HFFc6 (cell line): ENCODE data around the gene MTURN. TPM values are rescaled to one million over a fixed set of nuclear protein-coding genes. Genes with fewer than 3 reads are reported as not detected.

Experiments used
- DNase-seq: peaks from one replicate; pipeline ENCODE4 v3.0.0-alpha.2; 2018
- H3K27ac Mint-ChIP-seq: 2 replicates; pipeline ENCODE4 v1.8.0; 2020; ENCODE audit warnings: mild to moderate bottlenecking, mixed read lengths
- H3K27me3 Mint-ChIP-seq: 2 replicates; pipeline ENCODE4 v1.8.0; 2021; ENCODE audit warnings: mild to moderate bottlenecking, moderate library complexity, mixed read lengths; ENCODE audit not compliant: insufficient read depth
- H3K36me3 Mint-ChIP-seq: 2 replicates; pipeline ENCODE4 v1.8.0; 2021; ENCODE audit warnings: low read depth, mixed read lengths
- H3K4me1 Mint-ChIP-seq: 2 replicates; pipeline ENCODE4 v1.8.0; 2020; ENCODE audit warnings: low read depth, mixed read lengths
- H3K4me3 Mint-ChIP-seq: 2 replicates; pipeline ENCODE4 v1.8.0; 2020; ENCODE audit warnings: mild to moderate bottlenecking, moderate library complexity, mixed read lengths
- H3K9me3 Mint-ChIP-seq: 2 replicates; pipeline ENCODE4 v1.8.0; 2020; ENCODE audit warnings: mild to moderate bottlenecking, mixed read lengths
- CTCF ChIP-seq: fragments of 200-600 bp; sonication (generic); IDR thresholded peaks from 2 replicates; pipeline ENCODE4 v1.5.0; 2021; ENCODE audit warnings: antibody characterized with exemption, mild to moderate bottlenecking
- total RNA-seq, 6 experiments: library from RNA; stranded (reverse); fragmentation: NEBNext Ultra II Directional; extraction: Animal tissue kit (Norgen Biotek cat#: 25700); gene quantifications; 2 replicates in 1 of 6; 3 replicates in 5 of 6; pipeline ENCODE4 v1.2.3, GENCODE V29; 2021

Gene MTURN
- total RNA-seq, 6 experiments from 2014 or later = 4.3 to 7.1 (median 5.9) TPM

GRCh38 chr7:30191809-30192208 is 57.0 kb downstream of the MTURN start:
- TF ChIP-seq CTCF = no peak
- H3K27ac Mint-ChIP-seq = no peak overlapping the region
- no peak overlapping the region for H3K4me3 Mint-ChIP-seq
- H3K36me3 Mint-ChIP-seq = peaks cover 11% of the 10 kb centered on the region
- H3K4me1 Mint-ChIP-seq = no peaks in the 10 kb centered on the region
- no peak for DNase-seq
- H3K27me3 Mint-ChIP-seq = peaks cover 16% of the 10 kb centered on the region
- peaks cover 20% of the 10 kb centered on the region for H3K9me3 Mint-ChIP-seq

- no peak overlapping the region for H3K4me3 Mint-ChIP-seq
- peaks cover 11% of the 10 kb centered on the region for H3K36me3 Mint-ChIP-seq
- DNase-seq = no peak
- H3K27ac Mint-ChIP-seq = no peak overlapping the region
- H3K9me3 Mint-ChIP-seq = peaks cover 29% of the 10 kb centered on the region
- TF ChIP-seq CTCF = no peak
- H3K27me3 Mint-ChIP-seq = peaks cover 13% of the 10 kb centered on the region
- no peaks in the 10 kb centered on the region for H3K4me1 Mint-ChIP-seq
These were observed 58.7 kb downstream of the MTURN start for GRCh38 chr7:30193336-30193943.

- no peak for TF ChIP-seq CTCF
- H3K36me3 Mint-ChIP-seq = peaks cover 11% of the 10 kb centered on the region
- no peak overlapping the region for H3K27ac Mint-ChIP-seq
- no peak overlapping the region for H3K4me3 Mint-ChIP-seq
- H3K4me1 Mint-ChIP-seq = no peaks in the 10 kb centered on the region
- H3K9me3 Mint-ChIP-seq = peaks cover 29% of the 10 kb centered on the region
- DNase-seq = no peak
- H3K27me3 Mint-ChIP-seq = peaks cover 1% of the 10 kb centered on the region; the same call in 1 of the 2 replicates
These were observed 61.6 kb downstream of the MTURN start for GRCh38 chr7:30196408-30196807.

GRCh38 chr7:30197438-30197837 is 62.7 kb downstream of the MTURN start:
- Mint-ChIP-seq H3K27ac (no peak overlapping the region), H3K4me3 (no peak overlapping the region), H3K4me1 (no peaks in the 10 kb centered on the region), H3K27me3 (peaks cover 1% of the 10 kb centered on the region; the same call in 1 of the 2 replicates), H3K36me3 (peaks cover 11% of the 10 kb centered on the region), H3K9me3 (peaks cover 29% of the 10 kb centered on the region)
- DNase-seq = no peak
- no peak for TF ChIP-seq CTCF

GRCh38 chr7:30199271-30199670 is 64.5 kb downstream of the MTURN start:
- Mint-ChIP-seq H3K36me3 (peaks cover 11% of the 10 kb centered on the region), H3K9me3 (peaks cover 29% of the 10 kb centered on the region), H3K27me3 (peaks cover 2% of the 10 kb centered on the region; the same call in 1 of the 2 replicates), H3K4me3 (no peak overlapping the region), H3K27ac (no peak overlapping the region), H3K4me1 (no peaks in the 10 kb centered on the region)
- TF ChIP-seq CTCF = no peak
- DNase-seq = no peak

GRCh38 chr7:30200591-30200990 is 65.8 kb downstream of the MTURN start:
- Mint-ChIP-seq H3K27me3 (peaks cover 11% of the 10 kb centered on the region), H3K4me1 (no peaks in the 10 kb centered on the region), H3K27ac (no peak overlapping the region), H3K4me3 (no peak overlapping the region), H3K36me3 (peaks cover 7% of the 10 kb centered on the region), H3K9me3 (peaks cover 21% of the 10 kb centered on the region)
- no peak for TF ChIP-seq CTCF
- no peak for DNase-seq
